CD4-positive, alpha-beta T cell (primary cell): Measurements from ENCODE around the gene FXYD6. TPM values are rescaled to one million over a fixed set of nuclear protein-coding genes. Genes with fewer than 3 reads are reported as not detected.

Experiments
- ATAC-seq: fragments of 200-7000 bp; cut with Tn5 transposase; one replicate; pipeline ENCODE4 v1.10.0; 2022; ENCODE audit warnings: mild to moderate bottlenecking; ENCODE audit not compliant: poor library complexity
- CTCF ChIA-PET: fragments of 350-600 bp; sonication (Branson Sonifier 250); formaldehyde crosslinking; loops from one replicate; lab custom pipeline; 2021; ENCODE audit warnings: antibody characterized with exemption, inconsistent platforms; lab: Charles Lee
- POLR2A ChIA-PET: fragments of 350-600 bp; sonication (Branson Sonifier 250); formaldehyde crosslinking; loops from one replicate; lab custom pipeline; 2021; ENCODE audit warnings: antibody characterized with exemption, inconsistent platforms; lab: Charles Lee
- DNase-seq, 14 experiments: peaks; one replicate each; pipeline ENCODE4 v3.0.0-alpha.2; 2013 to 2020; ENCODE audit warnings: mixed read lengths in 2 of 14
- H3K27ac ChIP-seq, 2 donors: one replicate each; pipeline versions ENCODE4 v1.5.1 to v1.7.0; 2013; ENCODE audit warnings: low read length in 2 of 2, low read depth in 1 of 2, mild to moderate bottlenecking in 1 of 2
- H3K27me3 ChIP-seq, 2 experiments: 1 replicate in 1 of 2; 2 replicates in 1 of 2; pipeline versions ENCODE4 v1.6.1 to v1.7.0; 2013; ENCODE audit warnings: low read length in 2 of 2, control low read depth in 1 of 2, mild to moderate bottlenecking in 1 of 2, moderate library complexity in 1 of 2; ENCODE audit not compliant: insufficient read depth in 2 of 2, control insufficient read depth in 1 of 2
- H3K36me3 ChIP-seq: one replicate; pipeline ENCODE4 v1.6.1; 2013; ENCODE audit warnings: low read length, control low read depth; ENCODE audit not compliant: insufficient read depth
- H3K4me1 ChIP-seq: one replicate; pipeline ENCODE4 v1.6.1; 2013; ENCODE audit warnings: low read length, control low read depth; ENCODE audit not compliant: insufficient read depth
- H3K4me3 ChIP-seq: one replicate; pipeline ENCODE4 v1.5.1; 2013; ENCODE audit warnings: mild to moderate bottlenecking, low read length, moderate library complexity
- H3K9me3 ChIP-seq, 2 experiments: 1 replicate in 1 of 2; 2 replicates in 1 of 2; pipeline versions ENCODE4 v1.6.1 to v1.7.0; 2013; ENCODE audit warnings: low read length in 2 of 2, mild to moderate bottlenecking in 2 of 2, control low read depth in 1 of 2, moderate library complexity in 1 of 2; ENCODE audit not compliant: control insufficient read depth in 1 of 2, insufficient read depth in 1 of 2
- H3K27ac Mint-ChIP-seq: one replicate; pipeline ENCODE4 v1.8.0; 2020; ENCODE audit warnings: mixed read lengths
- H3K27me3 Mint-ChIP-seq: one replicate; pipeline ENCODE4 v1.8.0; 2021; ENCODE audit warnings: mixed read lengths
- H3K36me3 Mint-ChIP-seq: one replicate; pipeline ENCODE4 v1.8.0; 2021; ENCODE audit warnings: low read depth, mixed read lengths
- H3K4me1 Mint-ChIP-seq: one replicate; pipeline ENCODE4 v1.8.0; 2021; ENCODE audit warnings: low read depth, mixed read lengths
- H3K4me3 Mint-ChIP-seq: one replicate; pipeline ENCODE4 v1.8.0; 2020; ENCODE audit warnings: mild to moderate bottlenecking, mixed read lengths
- H3K9me3 Mint-ChIP-seq: one replicate; pipeline ENCODE4 v1.8.0; 2020; ENCODE audit warnings: mixed read lengths
- intact Hi-C, 2 experiments: fragments of 100-400 bp; cut with DNase I in 1 of 2; cut with micrococcal nuclease in 1 of 2; formaldehyde crosslinking; loops; one replicate each; pipeline versions ENCODE4 v1.15.1 to v1.9.0; 2023 to 2025; cut with DNase I, micrococcal nuclease
- total RNA-seq, 174 experiments: library from RNA in 2 of 174; stranded (reverse) in 2 of 174; gene quantifications; one replicate each; pipeline ENCODE4 v1.2.3 and lab custom pipeline; 2021 to 2026
- TF ChIP-seq, protein P1 (sequence below): fragments of 200-600 bp; IDR thresholded peaks from one replicate; pipeline ENCODE4 v1.8.0; 2022; ENCODE audit warnings: antibody characterized with exemption, mild to moderate bottlenecking

Gene FXYD6
- total RNA-seq, 2 experiments from 2014 or later = not detected

GRCh38 chr11:117790279-117790678, 86.2 kb downstream of the FXYD6 start:
- H3K4me1 ChIP-seq = peaks cover 5% of the 10 kb centered on the region
- CTCF ChIA-PET = no interaction called here
- H3K4me3 ChIP-seq = no peak overlapping the region
- H3K36me3 Mint-ChIP-seq = no peaks in the 10 kb centered on the region
- peaks cover 0 to 5% of the 10 kb centered on the region in 2 experiments for H3K9me3 ChIP-seq
- POLR2A ChIA-PET = no interaction called here
- H3K4me3 Mint-ChIP-seq = no peak overlapping the region
- no peak for ATAC-seq
- H3K27ac Mint-ChIP-seq = no peak overlapping the region
- H3K27ac ChIP-seq = no peak overlapping the region
- H3K27me3 Mint-ChIP-seq = peaks cover 69% of the 10 kb centered on the region
- no peaks in the 10 kb centered on the region for H3K9me3 Mint-ChIP-seq
- peaks cover 40 to 43% of the 10 kb centered on the region in 2 experiments for H3K27me3 ChIP-seq
- peaks cover 4% of the 10 kb centered on the region for H3K4me1 Mint-ChIP-seq
- TF ChIP-seq, protein P1, sequence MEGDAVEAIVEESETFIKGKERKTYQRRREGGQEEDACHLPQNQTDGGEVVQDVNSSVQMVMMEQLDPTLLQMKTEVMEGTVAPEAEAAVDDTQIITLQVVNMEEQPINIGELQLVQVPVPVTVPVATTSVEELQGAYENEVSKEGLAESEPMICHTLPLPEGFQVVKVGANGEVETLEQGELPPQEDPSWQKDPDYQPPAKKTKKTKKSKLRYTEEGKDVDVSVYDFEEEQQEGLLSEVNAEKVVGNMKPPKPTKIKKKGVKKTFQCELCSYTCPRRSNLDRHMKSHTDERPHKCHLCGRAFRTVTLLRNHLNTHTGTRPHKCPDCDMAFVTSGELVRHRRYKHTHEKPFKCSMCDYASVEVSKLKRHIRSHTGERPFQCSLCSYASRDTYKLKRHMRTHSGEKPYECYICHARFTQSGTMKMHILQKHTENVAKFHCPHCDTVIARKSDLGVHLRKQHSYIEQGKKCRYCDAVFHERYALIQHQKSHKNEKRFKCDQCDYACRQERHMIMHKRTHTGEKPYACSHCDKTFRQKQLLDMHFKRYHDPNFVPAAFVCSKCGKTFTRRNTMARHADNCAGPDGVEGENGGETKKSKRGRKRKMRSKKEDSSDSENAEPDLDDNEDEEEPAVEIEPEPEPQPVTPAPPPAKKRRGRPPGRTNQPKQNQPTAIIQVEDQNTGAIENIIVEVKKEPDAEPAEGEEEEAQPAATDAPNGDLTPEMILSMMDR = no peak
- H3K36me3 ChIP-seq = no peaks in the 10 kb centered on the region
- DNase-seq = no peak
- intact Hi-C loops = no loop called here

GRCh38 chr11:117789241-117789640, 87.2 kb downstream of the FXYD6 start:
- peaks cover 30 to 38% of the 10 kb centered on the region in 2 experiments for H3K27me3 ChIP-seq
- H3K36me3 ChIP-seq = no peaks in the 10 kb centered on the region
- no peak overlapping the region for H3K27ac ChIP-seq
- Mint-ChIP-seq H3K4me3 (no peak overlapping the region), H3K36me3 (no peaks in the 10 kb centered on the region), H3K27ac (no peak overlapping the region), H3K4me1 (no peaks in the 10 kb centered on the region), H3K27me3 (peaks cover 65% of the 10 kb centered on the region), H3K9me3 (no peaks in the 10 kb centered on the region)
- DNase-seq (no peak), ATAC-seq (no peak)
- H3K9me3 ChIP-seq = no peaks in the 10 kb centered on the region
- H3K4me3 ChIP-seq = no peak overlapping the region
- H3K4me1 ChIP-seq = no peaks in the 10 kb centered on the region
- POLR2A ChIA-PET = no interaction called here
- intact Hi-C loops = no loop called here
- TF ChIP-seq, protein P1 = no peak
- CTCF ChIA-PET = no interaction called here

Other genes with a start within 250 kb of the FXYD6 start
- gene DSCAML1, start 79.4 kb downstream of the FXYD6 start, total RNA-seq = under 1 TPM; 0.22 to 0.61 TPM
- gene FXYD2, start 51.9 kb downstream of the FXYD6 start, total RNA-seq = 1 to 10 TPM; 1.7 to 2.1 TPM
- 1 to 10 TPM in 1 of 2 experiments, under 1 TPM in 1; 0.99 to 1.4 TPM for gene TMPRSS13, start 52.7 kb upstream of the FXYD6 start, total RNA-seq
- 100 to 1,000 TPM; 193 to 203 TPM for gene IL10RA, start 109.7 kb upstream of the FXYD6 start, total RNA-seq
- not detected for gene TMPRSS4, start 200.4 kb upstream of the FXYD6 start, total RNA-seq
- gene SMIM35, start 210.3 kb upstream of the FXYD6 start, total RNA-seq = under 1 TPM; 0.06 to 0.08 TPM